ENCODE results near the gene SECISBP2.

The SECISBP2 gene

GRCh38 chr9:89359751-89360261 lies 41.5 kb downstream of the SECISBP2 start:
- CTCF ChIA-PET: no interaction called here
- Histone ChIP-seq H3K36me3 (ENCODE audit: control insufficient read depth in 2 of 2, insufficient read depth in 1 of 2, low read length in 2 of 2) (peaks cover 0 to 82% of the 10 kb centered on the region in 2 experiments; a peak in 1 of 3 replicates), H3K27ac (ENCODE audit: extremely low read depth, low read depth, low read length) (no peak overlapping the region), H3K9me3 (ENCODE audit: control insufficient read depth, insufficient read depth, low read depth, low read length) (no peaks in the 10 kb centered on the region), H3K4me1 (ENCODE audit: control insufficient read depth, insufficient read depth, low read length) (no peaks in the 10 kb centered on the region), H3K4me3 (ENCODE audit: low read depth, low read length) (no peak overlapping the region)
- TF ChIP-seq ZBTB6 (tag by site-specific recombination; IDR thresholded peaks at IDR 0.05) (no peak), ZNF560 (tag by site-specific recombination; IDR thresholded peaks at IDR 0.05; ENCODE audit: borderline replicate concordance) (no peak), IKZF3 (tag by site-specific recombination; IDR thresholded peaks at IDR 0.05) (no peak), REPIN1 (tag by site-specific recombination; IDR thresholded peaks at IDR 0.05; ENCODE audit: low read depth) (no peak), KLF10 (tag by site-specific recombination; IDR thresholded peaks at IDR 0.05) (no peak), ZNF600 (tag by site-specific recombination; IDR thresholded peaks at IDR 0.05) (no peak), ZNF670 (tag by site-specific recombination; IDR thresholded peaks at IDR 0.05; ENCODE audit: low read depth) (no peak), ZNF664 (tag by site-specific recombination; IDR thresholded peaks at IDR 0.05) (no peak), ZBTB26 (tag by site-specific recombination; optimal IDR thresholded peaks at IDR 0.05) (no peak), ZNF785 (tag by site-specific recombination; IDR thresholded peaks at IDR 0.05) (no peak)
- POLR2A ChIA-PET: no interaction called here

- ChIA-PET CTCF (no interaction called here), POLR2A (no interaction called here)
- no peak for TF ChIP-seq ZNF394 (tag by site-specific recombination; IDR thresholded peaks at IDR 0.05; ENCODE audit: borderline replicate concordance)
- no peak for TF ChIP-seq ZNF24 (tag by site-specific recombination; IDR thresholded peaks at IDR 0.05)
- no peak for TF ChIP-seq TSHZ1 (tag by site-specific recombination; IDR thresholded peaks at IDR 0.05; ENCODE audit: borderline replicate concordance)
- TF ChIP-seq ZNF610 (tag by site-specific recombination; IDR thresholded peaks at IDR 0.05; ENCODE audit: borderline replicate concordance): no peak
- TF ChIP-seq ZBTB10 (tag by site-specific recombination; IDR thresholded peaks at IDR 0.05): no peak
- TF ChIP-seq KLF17 (tag by site-specific recombination; IDR thresholded peaks at IDR 0.05): no peak
- no peak for TF ChIP-seq REPIN1 (tag by site-specific recombination; IDR thresholded peaks at IDR 0.05; ENCODE audit: low read depth)
- peaks cover 0 to 76% of the 10 kb centered on the region in 2 experiments; a peak in 1 of 3 replicates for H3K36me3 ChIP-seq (ENCODE audit: control insufficient read depth in 2 of 2, insufficient read depth in 1 of 2, low read length in 2 of 2)
- no peak overlapping the region for H3K27ac ChIP-seq (ENCODE audit: extremely low read depth, low read depth, low read length)
- no peak overlapping the region for H3K4me3 ChIP-seq (ENCODE audit: low read depth, low read length)
- no peaks in the 10 kb centered on the region for H3K9me3 ChIP-seq (ENCODE audit: control insufficient read depth, insufficient read depth, low read depth, low read length)
- no peaks in the 10 kb centered on the region for H3K4me1 ChIP-seq (ENCODE audit: control insufficient read depth, insufficient read depth, low read length)
Measured at GRCh38 chr9:89360465-89360864, 42.2 kb downstream of the SECISBP2 start.
